Measurements from ENCODE around the gene TMED3.
A peak's percentile ranks its signal among the peaks of the same experiment; 100 is the strongest.
"Not testable (repeated sequence)": the region's sequence is repeated elsewhere in the genome, so short reads cannot be mapped to it uniquely, and the experiment has no call there.

TMED3 gene

GRCh38 chr15:79307251-79307650 lies 3.7 kb upstream of the TMED3 start:
- Mint-ChIP-seq H3K27ac (no peak overlapping the region), H3K9me3 (no peaks in the 10 kb centered on the region), H3K27me3 (ENCODE audit: low read depth) (peaks cover 49% of the 10 kb centered on the region), H3K4me3 (no peak overlapping the region), H3K36me3 (ENCODE audit: low read depth) (peaks cover 2% of the 10 kb centered on the region), H3K4me1 (ENCODE audit: low read depth) (peaks cover 10% of the 10 kb centered on the region)
- DNase-seq (ENCODE audit: low spot score) = no peak

- Mint-ChIP-seq H3K4me3 (no peak overlapping the region), H3K27me3 (ENCODE audit: low read depth) (peaks cover 41% of the 10 kb centered on the region)
- no peak for DNase-seq (ENCODE audit: low spot score)
Observed at GRCh38 chr15:79308874-79309273, 2.0 kb upstream of the TMED3 start.

GRCh38 chr15:79310612-79310984 lies 314 bp upstream of the TMED3 start:
- Mint-ChIP-seq H3K4me3 (peak overlapping the region; percentile 82), H3K9me3 (no peaks in the 10 kb centered on the region), H3K4me1 (ENCODE audit: low read depth) (peaks cover 24% of the 10 kb centered on the region), H3K27ac (peak overlapping the region; percentile 55), H3K36me3 (ENCODE audit: low read depth) (peaks cover 31% of the 10 kb centered on the region), H3K27me3 (ENCODE audit: low read depth) (peaks cover 28% of the 10 kb centered on the region)
- no peak for DNase-seq (ENCODE audit: low spot score)

More at GRCh38 chr15:79308874-79309273, 2.0 kb upstream of the TMED3 start:
- Mint-ChIP-seq H3K27ac (no peak overlapping the region), H3K36me3 (ENCODE audit: low read depth) (peaks cover 17% of the 10 kb centered on the region), H3K4me1 (ENCODE audit: low read depth) (peaks cover 22% of the 10 kb centered on the region), H3K9me3 (no peaks in the 10 kb centered on the region)

GRCh38 chr15:79311901-79312553 lies 1.1 kb downstream of the TMED3 start:
- no peak for DNase-seq (ENCODE audit: low spot score)
- peaks cover 26% of the 10 kb centered on the region for H3K4me1 Mint-ChIP-seq (ENCODE audit: low read depth)
- peak overlapping the region; percentile 78 for H3K27ac Mint-ChIP-seq
- peaks cover 41% of the 10 kb centered on the region for H3K36me3 Mint-ChIP-seq (ENCODE audit: low read depth)
- peak overlapping the region; percentile 94 for H3K4me3 Mint-ChIP-seq
- no peaks in the 10 kb centered on the region for H3K9me3 Mint-ChIP-seq
- H3K27me3 Mint-ChIP-seq (ENCODE audit: low read depth) = peaks cover 24% of the 10 kb centered on the region

- H3K4me1 Mint-ChIP-seq (ENCODE audit: low read depth) = peaks cover 35% of the 10 kb centered on the region
- peaks cover 6% of the 10 kb centered on the region for H3K27me3 Mint-ChIP-seq (ENCODE audit: low read depth)
- H3K36me3 Mint-ChIP-seq (ENCODE audit: low read depth) = peaks cover 60% of the 10 kb centered on the region
- H3K4me3 Mint-ChIP-seq = no peak overlapping the region
- H3K9me3 Mint-ChIP-seq = no peaks in the 10 kb centered on the region
- DNase-seq (ENCODE audit: low spot score) = no peak
- H3K27ac Mint-ChIP-seq = no peak overlapping the region
Observed at GRCh38 chr15:79314186-79314585, 3.3 kb downstream of the TMED3 start.

- H3K4me1 Mint-ChIP-seq (ENCODE audit: low read depth) = peaks cover 40% of the 10 kb centered on the region
- no peaks in the 10 kb centered on the region for H3K9me3 Mint-ChIP-seq
- peaks cover 66% of the 10 kb centered on the region for H3K36me3 Mint-ChIP-seq (ENCODE audit: low read depth)
- peaks cover under 1% of the 10 kb centered on the region for H3K27me3 Mint-ChIP-seq (ENCODE audit: low read depth)
- H3K27ac Mint-ChIP-seq = no peak overlapping the region
- DNase-seq (ENCODE audit: low spot score) = no peak
- H3K4me3 Mint-ChIP-seq = no peak overlapping the region
Observed at GRCh38 chr15:79314811-79315210, 3.9 kb downstream of the TMED3 start.

- peaks cover 70% of the 10 kb centered on the region for H3K36me3 Mint-ChIP-seq (ENCODE audit: low read depth)
- H3K4me1 Mint-ChIP-seq (ENCODE audit: low read depth) = peaks cover 37% of the 10 kb centered on the region
- no peaks in the 10 kb centered on the region for H3K27me3 Mint-ChIP-seq (ENCODE audit: low read depth)
- H3K4me3 Mint-ChIP-seq = no peak overlapping the region
- DNase-seq (ENCODE audit: low spot score) = no peak
- H3K9me3 Mint-ChIP-seq = no peaks in the 10 kb centered on the region
- no peak overlapping the region for H3K27ac Mint-ChIP-seq
Observed at GRCh38 chr15:79315623-79316328, 4.9 kb downstream of the TMED3 start.

- no peak for DNase-seq (ENCODE audit: low spot score)
- Mint-ChIP-seq H3K27ac (no peak overlapping the region), H3K27me3 (ENCODE audit: low read depth) (no peaks in the 10 kb centered on the region), H3K9me3 (no peaks in the 10 kb centered on the region), H3K36me3 (ENCODE audit: low read depth) (peaks cover 75% of the 10 kb centered on the region), H3K4me3 (no peak overlapping the region), H3K4me1 (ENCODE audit: low read depth) (peaks cover 34% of the 10 kb centered on the region)
Observed at GRCh38 chr15:79316864-79317263, 6.0 kb downstream of the TMED3 start.

GRCh38 chr15:79319973-79320372 lies 9.1 kb downstream of the TMED3 start:
- not testable (repeated sequence) for DNase-seq (ENCODE audit: low spot score); H3K27me3 Mint-ChIP-seq (ENCODE audit: low read depth); H3K4me3 Mint-ChIP-seq; H3K9me3 Mint-ChIP-seq; H3K27ac Mint-ChIP-seq
- peaks cover 16% of the 10 kb centered on the region for H3K4me1 Mint-ChIP-seq (ENCODE audit: low read depth)
- H3K36me3 Mint-ChIP-seq (ENCODE audit: low read depth) = peaks cover 66% of the 10 kb centered on the region

- H3K36me3 Mint-ChIP-seq (ENCODE audit: low read depth) = peaks cover 60% of the 10 kb centered on the region
Observed at GRCh38 chr15:79321876-79322275, 11.0 kb downstream of the TMED3 start.

GRCh38 chr15:79322306-79322705 lies 11.4 kb downstream of the TMED3 start:
- Mint-ChIP-seq H3K36me3 (ENCODE audit: low read depth) (peaks cover 57% of the 10 kb centered on the region), H3K27ac (no peak overlapping the region), H3K27me3 (ENCODE audit: low read depth) (no peaks in the 10 kb centered on the region), H3K9me3 (no peaks in the 10 kb centered on the region), H3K4me3 (no peak overlapping the region), H3K4me1 (ENCODE audit: low read depth) (peaks cover 11% of the 10 kb centered on the region)
- no peak for DNase-seq (ENCODE audit: low spot score)

More at GRCh38 chr15:79321876-79322275, 11.0 kb downstream of the TMED3 start:
- Mint-ChIP-seq H3K9me3 (no peaks in the 10 kb centered on the region), H3K4me3 (no peak overlapping the region), H3K27me3 (ENCODE audit: low read depth) (no peaks in the 10 kb centered on the region), H3K27ac (no peak overlapping the region), H3K4me1 (ENCODE audit: low read depth) (peaks cover 14% of the 10 kb centered on the region)
- DNase-seq (ENCODE audit: low spot score) = no peak

GRCh38 chr15:79322945-79323344 lies 12.0 kb downstream of the TMED3 start:
- H3K27ac Mint-ChIP-seq = no peak overlapping the region
- no peak overlapping the region for H3K4me3 Mint-ChIP-seq
- H3K36me3 Mint-ChIP-seq (ENCODE audit: low read depth) = peaks cover 53% of the 10 kb centered on the region
- peaks cover 10% of the 10 kb centered on the region for H3K4me1 Mint-ChIP-seq (ENCODE audit: low read depth)
- no peaks in the 10 kb centered on the region for H3K9me3 Mint-ChIP-seq
- DNase-seq (ENCODE audit: low spot score) = no peak
- H3K27me3 Mint-ChIP-seq (ENCODE audit: low read depth) = no peaks in the 10 kb centered on the region

GRCh38 chr15:79329171-79329611 lies 18.3 kb downstream of the TMED3 start:
- no peak overlapping the region for H3K27ac Mint-ChIP-seq
- no peak overlapping the region for H3K4me3 Mint-ChIP-seq
- peaks cover 19% of the 10 kb centered on the region for H3K36me3 Mint-ChIP-seq (ENCODE audit: low read depth)
- DNase-seq (ENCODE audit: low spot score) = no peak
- peaks cover 6% of the 10 kb centered on the region for H3K4me1 Mint-ChIP-seq (ENCODE audit: low read depth)
- H3K9me3 Mint-ChIP-seq = no peaks in the 10 kb centered on the region
- no peaks in the 10 kb centered on the region for H3K27me3 Mint-ChIP-seq (ENCODE audit: low read depth)

GRCh38 chr15:79332824-79333510 lies 22.1 kb downstream of the TMED3 start:
- Mint-ChIP-seq H3K9me3 (no peaks in the 10 kb centered on the region), H3K4me3 (no peak overlapping the region), H3K4me1 (ENCODE audit: low read depth) (peaks cover 6% of the 10 kb centered on the region), H3K36me3 (ENCODE audit: low read depth) (peaks cover 8% of the 10 kb centered on the region), H3K27me3 (ENCODE audit: low read depth) (no peaks in the 10 kb centered on the region), H3K27ac (no peak overlapping the region)
- no peak for DNase-seq (ENCODE audit: low spot score)

All from T-helper 2 cell treated with Interferon-gamma antibody and Interleukin-4, amounts not matched to agents 5 μg/mL and 100 μg/mL, for 36 hours (primary cell).